SK-N-SH (cell line): ENCODE measurements around the gene IQCK. TPM values are rescaled to one million over a fixed set of nuclear protein-coding genes. Genes with fewer than 3 reads are reported as not detected.

Experiments used
- CTCF ChIA-PET: fragments of 300-600, 350-600 bp; formaldehyde crosslinking; extraction: SDS; loops from one replicate; lab custom pipeline; 2021; lab: Yijun Ruan, JAX
- POLR2A ChIA-PET: fragments of 350-600 bp; sonication (Branson Sonifier 250); formaldehyde crosslinking; extraction: SDS; loops from one replicate; lab custom pipeline; 2020; ENCODE audit warnings: antibody characterized with exemption, inconsistent platforms; lab: Yijun Ruan, JAX
- DNase-seq: peaks from one replicate; pipeline ENCODE4 v3.0.0; 2012
- H2AFZ ChIP-seq: fragments of 200-600 bp; sonication (generic); 2 replicates; pipeline ENCODE4 v1.8.1; 2016; ENCODE audit warnings: antibody characterized with exemption, mild to moderate bottlenecking, low read depth
- H3F3A ChIP-seq: fragments of 200-600 bp; sonication (generic); replicated peaks from 2 replicates; pipeline ENCODE3; 2016; ENCODE audit warnings: antibody characterized with exemption, mild to moderate bottlenecking; ENCODE audit not compliant: insufficient read depth
- H3K27ac ChIP-seq, 2 experiments: fragments of 200-500 bp in 1 of 2; fragments of 200-600 bp in 1 of 2; sonication (Bioruptor generic) in 1 of 2; sonication (generic), shearing (Covaris generic) in 1 of 2; 2 replicates each; pipeline versions ENCODE4 v1.5.1 to v1.6.1; 2014 to 2016; ENCODE audit warnings: low read depth in 2 of 2, inconsistent platforms in 1 of 2, low read length in 1 of 2, mild to moderate bottlenecking in 1 of 2, mixed read lengths in 1 of 2
- H3K27me3 ChIP-seq: fragments of 200-600 bp; sonication (generic), shearing (Covaris generic); 2 replicates; pipeline ENCODE4 v1.6.1; 2016; ENCODE audit warnings: mixed run types; ENCODE audit not compliant: insufficient read depth
- H3K36me3 ChIP-seq, 2 experiments: fragments of 200-500 bp in 1 of 2; fragments of 200-600 bp in 1 of 2; sonication (Bioruptor generic) in 1 of 2; sonication (generic) in 1 of 2; replicated peaks in 1 of 2; 2 replicates each; pipeline versions ENCODE3 to v1.5.1; 2014 to 2016; ENCODE audit warnings: low read length in 1 of 2, mild to moderate bottlenecking in 1 of 2; ENCODE audit not compliant: insufficient read depth in 2 of 2, control insufficient read depth in 1 of 2
- H3K4me1 ChIP-seq, 2 experiments: fragments of 200-500 bp in 1 of 2; fragments of 200-600 bp in 1 of 2; sonication (Bioruptor generic) in 1 of 2; sonication (generic), shearing (Covaris generic) in 1 of 2; 2 replicates each; pipeline versions ENCODE4 v1.5.1 to v1.6.1; 2014 to 2016; ENCODE audit warnings: low read depth in 1 of 2, low read length in 1 of 2, mixed run types in 1 of 2; ENCODE audit not compliant: insufficient read depth in 2 of 2, control insufficient read depth in 1 of 2
- H3K4me2 ChIP-seq: fragments of 200-600 bp; sonication (generic), shearing (Covaris generic); 2 replicates; pipeline ENCODE4 v1.6.1; 2017; ENCODE audit warnings: mixed run types
- H3K4me3 ChIP-seq, 2 experiments: fragments of 200-500 bp in 1 of 2; fragments of 200-600 bp in 1 of 2; sonication (Bioruptor generic) in 1 of 2; sonication (generic), shearing (Covaris generic) in 1 of 2; 2 replicates each; pipeline versions ENCODE4 v1.5.1 to v1.8.1; 2014 to 2016; ENCODE audit warnings: low read depth in 2 of 2, inconsistent platforms in 1 of 2, low read length in 1 of 2, mild to moderate bottlenecking in 1 of 2, mixed read lengths in 1 of 2, moderate library complexity in 1 of 2
- H3K79me2 ChIP-seq: fragments of 200-600 bp; sonication (generic); 2 replicates; pipeline ENCODE4 v1.8.1; 2017; ENCODE audit warnings: mild to moderate bottlenecking; ENCODE audit not compliant: insufficient read depth
- H3K9ac ChIP-seq: fragments of 200-600 bp; sonication (generic); 2 replicates; pipeline ENCODE4 v1.6.1; 2017; ENCODE audit warnings: mixed run types
- H3K9me2 ChIP-seq: fragments of 200-600 bp; sonication (generic); 2 replicates; pipeline ENCODE4 v1.6.1; 2017; ENCODE audit warnings: mixed run types
- H3K9me3 ChIP-seq: fragments of 200-600 bp; sonication (generic); 2 replicates; pipeline ENCODE4 v1.6.1; 2017; ENCODE audit warnings: mixed run types, mild to moderate bottlenecking, moderate library complexity
- H4K20me1 ChIP-seq: fragments of 200-600 bp; sonication (generic); 2 replicates; pipeline ENCODE4 v1.6.1; 2017; ENCODE audit warnings: mild to moderate bottlenecking, mixed run types; ENCODE audit not compliant: insufficient read depth
- CHD2 ChIP-seq: fragments of 150-350 bp; IDR thresholded peaks from 2 replicates; pipeline ENCODE4 v1.6.1; 2018; ENCODE audit warnings: low read length; ENCODE audit not compliant: partially characterized antibody
- ELF1 ChIP-seq: IDR thresholded peaks from 2 replicates; pipeline ENCODE4 v1.4.0; 2012
- EZH2phosphoT487 ChIP-seq: fragments of 200-600 bp; sonication (generic); IDR thresholded peaks from 2 replicates; pipeline ENCODE4 v1.6.1; 2017; ENCODE audit warnings: low read depth, mixed run types, mild to moderate bottlenecking, antibody characterized with exemption, moderate library complexity, borderline replicate concordance
- JUND ChIP-seq: IDR thresholded peaks from 2 replicates; pipeline ENCODE4 v1.4.0; 2012
- MEF2A ChIP-seq: IDR thresholded peaks from 2 replicates; pipeline ENCODE4 v1.4.0; 2012; ENCODE audit warnings: low read depth, borderline replicate concordance
- RCOR1 ChIP-seq: fragments of 150-350 bp; IDR thresholded peaks from 2 replicates; pipeline ENCODE4 v1.6.1; 2017; ENCODE audit warnings: antibody characterized with exemption, low read length
- REST ChIP-seq: IDR thresholded peaks from 2 replicates; pipeline ENCODE4 v1.6.1; 2012; ENCODE audit warnings: mild to moderate bottlenecking, low read depth, low read length, moderate library complexity
- SIN3A ChIP-seq: IDR thresholded peaks from 2 replicates; pipeline ENCODE4 v1.6.1; 2012; ENCODE audit warnings: low read depth, mild to moderate bottlenecking, low read length, moderate library complexity, borderline replicate concordance
- SMC3 ChIP-seq: IDR thresholded peaks from 2 replicates; pipeline ENCODE4 v1.6.1; 2012; ENCODE audit warnings: low read depth, low read length, improper control_type of control experiment
- WGBS: methylation state at CpG from one replicate; pipeline ENCODE4 v1.1.6; 2017; ENCODE audit warnings: low lambda C conversion rate; 5-methylcytosine and 5-hydroxymethylcytosine counted together
- polyA plus RNA-seq, 3 experiments: library from polyadenylated mRNA; depleted of rRNA; stranded (reverse); fragments of >200 nt; gene quantifications; 2 replicates each; pipeline ENCODE4 v1.2.3, GENCODE V29; 2012
- TF ChIP-seq, protein P1 (sequence below): fragments of 150-350 bp; IDR thresholded peaks from 2 replicates; pipeline ENCODE4 v1.6.1; 2016; ENCODE audit warnings: mild to moderate bottlenecking, low read depth, low read length
- TF ChIP-seq, protein P2 (sequence below): IDR thresholded peaks from 2 replicates; pipeline ENCODE4 v1.4.0; 2012; ENCODE audit warnings: low read depth, borderline replicate concordance

IQCK gene
- polyA plus RNA-seq, 1 of the 3 experiments (the other 2 are of a cell fraction): 7.3 TPM

GRCh38 chr16:19681637-19682036 is 36.4 kb upstream of the IQCK start:
- H3K9ac ChIP-seq: no peak overlapping the region
- WGBS: 95% methylated on average over 12 of the region's 12 CpGs
- no peak overlapping the region for H2AFZ ChIP-seq
- no peak for DNase-seq
- ChIA-PET CTCF (interaction anchor here (0.6 kb wide), 1 partner anchor 80 kb away, joined by 3 read pairs; no protein-coding TSS in a partner anchor), POLR2A (no interaction called here)
- no peaks in the 10 kb centered on the region for H3K27me3 ChIP-seq
- H3K9me2 ChIP-seq: no peaks in the 10 kb centered on the region
- H3K9me3 ChIP-seq: no peaks in the 10 kb centered on the region
- peaks cover 0 to 2% of the 10 kb centered on the region in 2 experiments; a peak in 1 of 4 replicates for H3K4me1 ChIP-seq
- TF ChIP-seq SIN3A (no peak), RCOR1 (no peak), REST (no peak), MEF2A (no peak), SMC3 (no peak), EZH2phosphoT487 (no peak), ELF1 (no peak), CHD2 (no peak), JUND (no peak)
- TF ChIP-seq, protein P1, sequence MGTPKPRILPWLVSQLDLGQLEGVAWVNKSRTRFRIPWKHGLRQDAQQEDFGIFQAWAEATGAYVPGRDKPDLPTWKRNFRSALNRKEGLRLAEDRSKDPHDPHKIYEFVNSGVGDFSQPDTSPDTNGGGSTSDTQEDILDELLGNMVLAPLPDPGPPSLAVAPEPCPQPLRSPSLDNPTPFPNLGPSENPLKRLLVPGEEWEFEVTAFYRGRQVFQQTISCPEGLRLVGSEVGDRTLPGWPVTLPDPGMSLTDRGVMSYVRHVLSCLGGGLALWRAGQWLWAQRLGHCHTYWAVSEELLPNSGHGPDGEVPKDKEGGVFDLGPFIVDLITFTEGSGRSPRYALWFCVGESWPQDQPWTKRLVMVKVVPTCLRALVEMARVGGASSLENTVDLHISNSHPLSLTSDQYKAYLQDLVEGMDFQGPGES: no peak
- TF ChIP-seq, protein P2, sequence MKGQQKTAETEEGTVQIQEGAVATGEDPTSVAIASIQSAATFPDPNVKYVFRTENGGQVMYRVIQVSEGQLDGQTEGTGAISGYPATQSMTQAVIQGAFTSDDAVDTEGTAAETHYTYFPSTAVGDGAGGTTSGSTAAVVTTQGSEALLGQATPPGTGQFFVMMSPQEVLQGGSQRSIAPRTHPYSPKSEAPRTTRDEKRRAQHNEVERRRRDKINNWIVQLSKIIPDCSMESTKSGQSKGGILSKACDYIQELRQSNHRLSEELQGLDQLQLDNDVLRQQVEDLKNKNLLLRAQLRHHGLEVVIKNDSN: no peak
- H3K36me3 ChIP-seq: peaks cover 26 to 30% of the 10 kb centered on the region in 2 experiments
- no peak overlapping the region for H3K27ac ChIP-seq
- no peaks in the 10 kb centered on the region for H3K79me2 ChIP-seq
- H3K4me3 ChIP-seq: no peak overlapping the region
- H4K20me1 ChIP-seq: no peaks in the 10 kb centered on the region
- H3F3A ChIP-seq: peaks cover 4% of the 10 kb centered on the region
- H3K4me2 ChIP-seq: no peak overlapping the region
